ENCODE data around the gene DDA1. TPM values are rescaled to one million over a fixed set of nuclear protein-coding genes. Genes with fewer than 3 reads are reported as not detected.

DDA1 gene
- total and polyA plus RNA-seq, 8 donors: 2.2 to 63.7 (median 39.4) TPM

- H3K36me3 ChIP-seq: peaks cover 0 to 12% (median 8%) of the 10 kb centered on the region in 4 donors
- no peaks in the 10 kb centered on the region for H3K9me3 ChIP-seq
- H3K4me1 ChIP-seq: peaks cover 32 to 59% (median 51%) of the 10 kb centered on the region in 4 donors
- intact Hi-C loops (cut with DNase I; ENCODE audit: low total_unique reads): no loop called here
- no peak for DNase-seq
- no peak for TF ChIP-seq CTCF (IDR thresholded peaks at IDR 0.05)
- no peak for TF ChIP-seq POLR2A (IDR thresholded peaks at IDR 0.05)
- TF ChIP-seq EP300 (IDR thresholded peaks at IDR 0.05): no peak
- no peak for TF ChIP-seq POLR2AphosphoS5 (IDR thresholded peaks at IDR 0.05)
- no peak overlapping the region for H3K4me3 ChIP-seq
- H3K27ac ChIP-seq: no peak overlapping the region
- 79 to 89% (median 85%) methylated on average over 11 to 13 of the region's 13 CpGs for WGBS, 5 donors
- H3K27me3 ChIP-seq: peaks cover 0 to 36% (median 11%) of the 10 kb centered on the region in 3 donors
Measured at GRCh38 chr19:17331045-17331558, 21.7 kb downstream of the DDA1 start.

GRCh38 chr19:17332360-17332676 is 23.0 kb downstream of the DDA1 start:
- H3K27me3 ChIP-seq: peaks cover 0 to 36% (median 11%) of the 10 kb centered on the region in 3 donors
- TF ChIP-seq EP300 (IDR thresholded peaks at IDR 0.05) (no peak), POLR2AphosphoS5 (IDR thresholded peaks at IDR 0.05) (no peak), CTCF (IDR thresholded peaks at IDR 0.05) (no peak), POLR2A (IDR thresholded peaks at IDR 0.05) (no peak)
- peaks cover 0 to 12% (median 7%) of the 10 kb centered on the region in 4 donors for H3K36me3 ChIP-seq
- DNase-seq: no peak
- intact Hi-C loops (cut with DNase I; ENCODE audit: low total_unique reads): no loop called here
- peaks cover 32 to 62% (median 48%) of the 10 kb centered on the region in 4 donors for H3K4me1 ChIP-seq
- H3K4me3 ChIP-seq: no peak overlapping the region
- H3K9me3 ChIP-seq: no peaks in the 10 kb centered on the region
- no peak overlapping the region for H3K27ac ChIP-seq
- 88 to 96% (median 93%) methylated on average over 8 of the region's 8 CpGs for WGBS, 5 donors

- no peak overlapping the region for H3K27ac ChIP-seq
- peak overlapping the region in 1 of 4 donors; percentile 83 for H3K4me3 ChIP-seq
- DNase-seq: no peak
- H3K27me3 ChIP-seq: peaks cover 0 to 36% (median 11%) of the 10 kb centered on the region in 3 donors
- H3K36me3 ChIP-seq: peaks cover 0 to 12% (median 6%) of the 10 kb centered on the region in 4 donors
- intact Hi-C loops (cut with DNase I; ENCODE audit: low total_unique reads): no loop called here
- no peaks in the 10 kb centered on the region for H3K9me3 ChIP-seq
- no peak for TF ChIP-seq POLR2A (IDR thresholded peaks at IDR 0.05)
- no peak for TF ChIP-seq POLR2AphosphoS5 (IDR thresholded peaks at IDR 0.05)
- no peak for TF ChIP-seq CTCF (IDR thresholded peaks at IDR 0.05)
- no peak for TF ChIP-seq EP300 (IDR thresholded peaks at IDR 0.05)
- 93 to 97% (median 97%) methylated on average over 37 to 45 of the region's 45 CpGs for WGBS, 5 donors
- peaks cover 34 to 62% (median 51%) of the 10 kb centered on the region in 4 donors for H3K4me1 ChIP-seq
Measured at GRCh38 chr19:17332677-17333581, 23.6 kb downstream of the DDA1 start.

GRCh38 chr19:17333611-17334413 is 24.4 kb downstream of the DDA1 start:
- 34 to 57% (median 38%) methylated on average over 22 to 52 of the region's 52 CpGs for WGBS, 5 donors
- DNase-seq: peak; percentile 64 to 77
- peaks cover 32 to 62% (median 51%) of the 10 kb centered on the region in 4 donors for H3K4me1 ChIP-seq
- peaks cover 0 to 14% (median 7%) of the 10 kb centered on the region in 4 donors for H3K36me3 ChIP-seq
- peak overlapping the region; percentile 72 to 83 (median 74) for H3K4me3 ChIP-seq
- intact Hi-C loops (cut with DNase I; ENCODE audit: low total_unique reads): no loop called here
- TF ChIP-seq CTCF (IDR thresholded peaks at IDR 0.05) (no peak), EP300 (IDR thresholded peaks at IDR 0.05) (no peak), POLR2AphosphoS5 (IDR thresholded peaks at IDR 0.05) (no peak), POLR2A (IDR thresholded peaks at IDR 0.05) (no peak)
- peaks cover 0 to 29% (median 11%) of the 10 kb centered on the region in 3 donors for H3K27me3 ChIP-seq
- H3K9me3 ChIP-seq: no peaks in the 10 kb centered on the region
- peak overlapping the region; percentile 72 to 87 (median 81) for H3K27ac ChIP-seq
